Measurements from ENCODE around the gene CALML5.

Gene CALML5

GRCh38 chr10:5514226-5514850 is 15.0 kb upstream of the CALML5 start:
- DNase-seq, result no peak

- DNase-seq, result no peak
Observed at GRCh38 chr10:5512881-5513612, 13.7 kb upstream of the CALML5 start.

DNA sequence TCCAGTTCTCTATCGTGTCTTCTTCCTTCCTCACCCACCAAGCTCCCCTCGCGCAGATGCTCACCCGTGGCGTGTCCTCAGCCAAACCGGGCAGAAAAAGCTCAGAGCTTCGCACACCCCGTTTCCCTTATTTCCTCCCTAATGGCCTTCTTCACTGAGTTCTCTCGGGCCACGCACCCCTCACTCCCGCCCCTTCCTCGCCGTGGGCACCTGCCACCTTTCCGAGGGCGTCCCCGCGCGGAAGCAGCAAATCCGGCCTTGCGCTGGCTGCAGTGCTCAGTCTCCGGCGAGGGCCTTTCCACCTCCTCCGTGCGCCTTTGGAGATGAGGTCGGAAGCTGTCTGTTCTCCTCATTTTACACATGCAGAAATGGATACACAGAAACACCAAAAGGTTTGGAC is 13.0 kb upstream of the CALML5 start:
- no peak for DNase-seq

DNA sequence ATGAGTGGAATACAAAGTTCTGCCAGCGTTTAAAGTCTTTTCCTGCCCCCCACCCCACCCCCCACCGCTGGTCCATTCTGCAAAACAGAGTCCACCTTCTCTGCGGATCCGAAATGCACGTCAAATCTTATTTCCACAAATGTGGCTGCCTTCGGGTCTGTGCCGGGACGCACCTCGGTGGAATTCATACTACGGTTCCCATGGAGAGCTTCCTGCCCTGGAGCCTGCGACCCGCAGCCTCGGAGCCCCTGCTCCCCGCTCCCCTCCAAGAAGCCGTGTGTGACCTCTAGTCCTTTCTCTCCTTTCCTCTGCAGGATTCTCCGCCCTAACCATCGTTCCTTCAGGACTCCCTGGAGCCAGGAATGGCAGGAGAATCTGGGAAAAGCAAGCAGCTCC is 12.5 kb upstream of the CALML5 start:
- DNase-seq, result no peak

DNA sequence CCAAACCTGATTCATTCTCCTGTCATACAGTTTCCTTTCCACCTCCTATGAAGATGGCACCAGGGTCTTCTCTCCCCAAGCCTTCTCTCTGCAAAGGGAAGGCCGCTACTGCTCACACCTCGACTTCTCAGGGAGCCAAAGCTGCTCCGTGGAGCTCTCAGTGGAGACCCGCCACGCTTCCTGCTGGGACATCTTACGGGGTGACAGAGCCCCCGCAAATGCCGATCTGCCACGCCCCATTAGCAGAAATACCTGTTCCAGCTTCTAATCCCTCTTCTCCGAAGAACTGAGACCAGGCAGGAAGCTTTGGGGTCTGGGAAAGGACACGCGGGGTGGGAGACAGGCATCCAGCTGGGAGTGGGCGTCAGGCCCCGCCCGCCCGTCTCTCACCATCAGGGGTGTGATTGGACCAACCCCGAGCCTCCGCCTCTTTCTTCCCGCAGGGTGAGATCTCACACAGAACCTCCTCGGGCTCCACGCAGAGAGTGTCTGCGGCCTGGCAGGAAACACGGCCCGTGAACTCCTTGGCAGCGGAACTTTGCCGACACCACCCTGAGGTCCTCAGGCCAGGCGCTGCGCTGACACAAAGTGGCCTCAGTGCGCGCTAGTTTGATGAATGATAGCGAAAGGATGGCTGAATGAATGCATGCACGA is 12.0 kb upstream of the CALML5 start:
- DNase-seq, result no peak

GRCh38 chr10:5510281-5511072 is 11.1 kb upstream of the CALML5 start:
- DNase-seq, result no peak

GRCh38 chr10:5509691-5510090 is 10.3 kb upstream of the CALML5 start:
- DNase-seq, result no peak

- DNase-seq, result no peak
Observed at GRCh38 chr10:5509236-5509635, 9.9 kb upstream of the CALML5 start.

- DNase-seq, result no peak
Observed at GRCh38 chr10:5508786-5509185, 9.4 kb upstream of the CALML5 start.

GRCh38 chr10:5508161-5508604 is 8.8 kb upstream of the CALML5 start:
- no peak for DNase-seq

- no peak for DNase-seq
Observed at GRCh38 chr10:5507649-5508131, 8.3 kb upstream of the CALML5 start.

GRCh38 chr10:5506751-5507648 is 7.6 kb upstream of the CALML5 start:
- no peak for DNase-seq

DNA sequence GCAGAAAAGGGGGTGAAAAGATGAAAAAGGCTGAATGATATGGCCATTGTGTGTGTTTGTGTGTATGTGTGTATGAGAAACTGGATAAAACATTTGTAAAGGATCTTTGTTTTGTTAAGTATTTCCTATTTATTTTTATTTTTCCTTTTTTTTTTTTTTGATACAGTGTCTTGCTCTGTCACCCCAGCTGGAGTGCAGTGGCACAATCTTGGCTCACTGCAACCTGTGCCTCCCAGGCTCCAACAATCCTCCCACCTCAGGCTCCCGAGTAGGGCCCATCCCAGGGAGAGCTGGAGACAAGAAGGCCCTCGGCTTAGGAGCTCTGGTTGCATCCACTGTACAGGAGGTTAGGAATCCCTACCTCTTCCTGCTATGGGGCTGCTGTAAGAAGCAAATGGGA is 6.9 kb upstream of the CALML5 start:
- DNase-seq, result no peak

GRCh38 chr10:5504146-5505072 is 5.0 kb upstream of the CALML5 start:
- no peak for DNase-seq

GRCh38 chr10:5503477-5503835 is 4.1 kb upstream of the CALML5 start:
- no peak for DNase-seq

DNA sequence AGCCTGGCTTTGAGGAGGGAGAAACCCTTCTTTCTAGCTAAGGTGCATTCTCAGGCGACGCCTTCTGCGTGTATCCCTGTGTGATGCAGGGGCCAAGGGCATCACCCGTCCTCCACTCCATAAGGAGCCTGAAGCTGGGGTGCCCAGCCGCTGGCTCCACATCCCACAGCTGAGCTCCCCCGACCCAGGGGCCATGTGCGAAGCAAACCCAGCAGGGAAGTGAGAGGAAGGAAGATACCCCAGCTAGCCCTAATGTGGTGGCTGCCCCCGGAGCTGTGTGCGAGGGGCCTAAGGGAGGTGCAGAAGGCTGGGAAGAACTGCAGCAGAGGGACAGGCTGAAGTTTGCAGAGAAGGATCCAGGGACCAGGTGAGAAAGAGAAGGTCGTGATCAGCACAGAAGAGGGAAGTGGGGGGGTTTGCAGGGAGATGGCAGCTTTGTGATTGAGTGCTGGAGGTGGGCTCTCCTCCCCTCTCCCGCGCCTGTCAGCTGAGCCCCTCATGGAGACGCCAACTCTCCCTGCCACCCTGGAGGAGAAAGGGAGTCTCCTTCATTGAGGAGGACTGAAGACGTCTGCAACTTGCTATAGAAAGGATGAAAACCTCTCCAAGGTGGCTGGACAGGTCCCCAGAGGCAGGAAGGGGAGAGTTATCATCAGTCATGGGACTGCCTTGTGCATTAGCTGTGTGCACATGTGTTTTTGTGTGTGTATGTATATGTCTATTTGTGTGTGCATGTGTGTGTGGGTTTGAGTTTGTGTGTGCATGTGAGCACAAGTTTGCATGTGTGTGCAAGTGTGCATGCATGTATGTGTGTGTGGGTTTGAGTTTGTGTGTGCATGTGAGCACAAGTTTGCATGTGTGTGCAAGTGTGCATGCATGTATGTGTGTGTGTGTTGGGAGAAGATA is 3.5 kb upstream of the CALML5 start:
- DNase-seq, result no peak

- no peak for DNase-seq
Observed at GRCh38 chr10:5502061-5502521, 2.7 kb upstream of the CALML5 start.

DNA sequence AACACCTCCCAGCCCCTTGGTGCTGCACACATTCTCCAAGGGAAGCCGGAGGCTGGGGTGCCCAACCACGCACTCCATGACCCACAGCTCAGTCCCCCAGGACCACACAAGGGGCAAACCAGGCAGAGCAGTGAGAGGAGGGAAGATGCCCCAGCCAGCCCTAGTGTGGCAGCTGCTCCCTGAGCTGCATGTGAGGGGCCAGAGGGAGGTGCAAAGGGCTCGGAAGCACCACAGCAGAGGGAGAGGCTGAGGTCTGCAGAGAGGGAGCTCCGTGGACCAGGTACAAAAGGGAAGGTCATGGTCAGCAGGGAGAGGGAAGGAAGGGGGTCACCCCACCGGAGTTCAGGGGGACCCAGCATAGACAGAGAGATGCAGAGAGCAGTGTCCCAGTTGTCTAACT is 1.5 kb upstream of the CALML5 start:
- DNase-seq, result no peak

GRCh38 chr10:5500162-5500670 is 846 bp upstream of the CALML5 start:
- no peak for DNase-seq

Data from femur (tissue), 1 donor.